D721Med (cell line): ENCODE data around the gene CSF3.
"Not testable (repeated sequence)": the region's sequence is repeated elsewhere in the genome, so short reads cannot be mapped to it uniquely, and the experiment has no call there.

Experiments used
- DNase-seq: peaks from one replicate; pipeline ENCODE4 v3.0.0; 2011; ENCODE audit warnings: low spot score; ENCODE audit not compliant: insufficient read length
- FAIRE-seq: peaks from 2 replicates; lab custom pipeline; 2011; peaks lifted over from hg19 to GRCh38; lab: Jason Lieb, UNC
- TF ChIP-seq, protein P1 (sequence below): IDR thresholded peaks from 2 replicates; pipeline ENCODE4 v1.5.1; 2012; ENCODE audit warnings: mild to moderate bottlenecking, control low read depth; ENCODE audit not compliant: insufficient read depth; ENCODE audit errors: missing control alignments

CSF3 gene

DNA sequence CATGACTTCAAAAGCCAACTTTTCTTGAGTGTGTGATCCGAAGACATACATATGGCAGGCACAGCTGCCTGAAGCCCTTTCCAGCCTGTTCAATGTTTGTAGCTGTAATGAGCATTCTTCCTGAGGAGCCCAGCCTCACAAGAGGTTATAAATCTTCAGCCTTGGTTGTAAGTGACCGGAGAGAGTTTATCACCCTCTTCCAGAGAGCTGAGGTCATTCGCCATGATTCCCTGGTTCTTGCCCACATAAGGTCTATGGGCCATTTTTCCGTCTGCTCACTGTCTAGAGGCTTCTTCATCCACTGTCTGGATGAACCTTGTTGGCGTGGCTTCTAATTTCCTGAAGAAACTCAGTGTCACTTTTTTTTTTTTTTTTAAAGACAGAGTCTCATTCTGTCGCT is 9.7 kb upstream of the CSF3 start:
- FAIRE-seq: no peak

DNA sequence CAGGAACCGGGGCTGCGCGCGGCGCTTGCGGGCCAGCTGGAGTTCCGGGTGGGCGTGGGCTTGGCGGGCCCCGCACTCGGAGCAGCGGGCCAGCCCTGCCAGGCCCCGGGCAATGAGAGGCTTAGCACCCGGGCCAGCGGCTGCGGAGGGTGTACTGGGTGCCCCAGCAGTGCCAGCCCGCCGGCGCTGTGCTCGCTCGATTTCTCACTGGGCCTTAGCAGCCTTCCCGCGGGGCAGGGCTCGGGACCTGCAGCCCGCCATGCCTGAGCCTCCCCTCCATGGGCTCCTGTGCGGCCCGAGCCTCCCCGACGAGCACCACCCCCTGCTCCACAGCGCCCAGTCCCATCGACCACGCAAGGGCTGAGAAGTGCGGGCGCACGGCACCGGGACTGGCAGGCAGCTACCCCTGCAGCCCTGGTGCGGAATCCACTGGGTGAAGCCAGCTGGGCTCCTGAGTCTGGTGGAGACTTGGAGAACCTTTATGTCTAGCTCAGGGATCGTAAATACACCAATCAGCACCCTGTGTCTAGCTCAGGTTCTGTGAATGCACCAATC is 4.2 kb upstream of the CSF3 start:
- FAIRE-seq, DNase-seq: not testable (repeated sequence)

More for the DNA sequence above, 9.7 kb upstream of the CSF3 start:
- TF ChIP-seq, protein P1, sequence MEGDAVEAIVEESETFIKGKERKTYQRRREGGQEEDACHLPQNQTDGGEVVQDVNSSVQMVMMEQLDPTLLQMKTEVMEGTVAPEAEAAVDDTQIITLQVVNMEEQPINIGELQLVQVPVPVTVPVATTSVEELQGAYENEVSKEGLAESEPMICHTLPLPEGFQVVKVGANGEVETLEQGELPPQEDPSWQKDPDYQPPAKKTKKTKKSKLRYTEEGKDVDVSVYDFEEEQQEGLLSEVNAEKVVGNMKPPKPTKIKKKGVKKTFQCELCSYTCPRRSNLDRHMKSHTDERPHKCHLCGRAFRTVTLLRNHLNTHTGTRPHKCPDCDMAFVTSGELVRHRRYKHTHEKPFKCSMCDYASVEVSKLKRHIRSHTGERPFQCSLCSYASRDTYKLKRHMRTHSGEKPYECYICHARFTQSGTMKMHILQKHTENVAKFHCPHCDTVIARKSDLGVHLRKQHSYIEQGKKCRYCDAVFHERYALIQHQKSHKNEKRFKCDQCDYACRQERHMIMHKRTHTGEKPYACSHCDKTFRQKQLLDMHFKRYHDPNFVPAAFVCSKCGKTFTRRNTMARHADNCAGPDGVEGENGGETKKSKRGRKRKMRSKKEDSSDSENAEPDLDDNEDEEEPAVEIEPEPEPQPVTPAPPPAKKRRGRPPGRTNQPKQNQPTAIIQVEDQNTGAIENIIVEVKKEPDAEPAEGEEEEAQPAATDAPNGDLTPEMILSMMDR: no peak
- DNase-seq: no peak

DNA sequence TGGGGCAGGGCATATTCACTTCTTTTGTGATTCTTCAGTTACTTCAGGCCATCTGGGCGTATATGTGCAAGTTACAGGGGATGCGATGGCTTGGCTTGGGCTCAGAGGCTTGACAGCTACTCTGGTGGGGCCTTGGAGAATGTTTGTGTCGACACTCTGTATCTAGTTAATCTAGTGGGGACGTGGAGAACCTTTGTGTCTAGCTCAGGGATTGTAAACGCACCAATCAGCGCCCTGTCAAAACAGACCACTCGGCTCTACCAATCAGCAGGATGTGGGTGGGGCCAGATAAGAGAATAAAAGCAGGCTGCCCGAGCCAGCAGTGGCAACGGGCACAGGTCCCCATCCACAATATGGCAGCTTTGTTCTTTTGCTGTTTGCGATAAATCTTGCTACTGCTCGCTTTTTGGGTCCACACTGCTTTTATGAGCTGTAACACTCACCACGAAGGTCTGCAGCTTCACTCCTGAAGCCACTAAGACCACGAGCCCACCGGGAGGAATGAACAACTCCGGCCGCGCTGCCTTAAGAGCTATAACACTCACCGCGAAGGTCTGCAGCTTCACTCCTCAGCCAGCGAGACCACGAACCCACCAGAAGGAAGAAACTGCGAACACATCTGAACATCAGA is 3.1 kb upstream of the CSF3 start:
- DNase-seq, FAIRE-seq: not testable (repeated sequence)

DNA sequence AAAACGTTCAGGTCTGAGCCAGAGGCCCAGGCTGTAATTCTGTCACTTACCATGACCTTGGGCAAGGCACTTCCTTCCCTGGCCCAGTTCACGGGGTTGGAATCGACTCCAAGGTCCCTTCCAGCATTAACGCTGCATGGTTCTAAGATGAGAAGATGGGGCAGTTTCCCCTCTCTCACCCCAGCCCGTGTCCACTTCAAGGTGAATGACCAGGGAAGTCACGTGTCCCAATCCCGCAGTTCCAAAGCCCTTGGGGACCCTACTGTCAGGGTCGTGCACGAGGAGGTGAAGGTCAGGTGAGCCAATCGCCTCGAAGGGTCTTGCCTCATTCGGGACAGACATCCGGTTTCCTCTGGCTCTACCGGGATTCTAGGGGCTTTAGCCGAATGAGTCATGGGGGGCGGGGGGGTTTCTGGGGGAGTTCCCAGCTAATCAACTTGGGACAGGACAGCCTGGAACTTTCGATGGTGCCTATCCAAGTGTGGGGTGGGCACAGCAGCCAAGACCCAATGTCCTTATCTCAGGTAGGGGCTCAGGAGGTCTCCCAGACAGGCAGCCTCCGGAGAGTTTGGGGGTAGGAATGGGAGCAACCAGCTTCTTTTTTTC is 762 bp upstream of the CSF3 start:
- TF ChIP-seq, protein P1: no peak
- DNase-seq (peak; percentile 13), FAIRE-seq (no peak)

DNA sequence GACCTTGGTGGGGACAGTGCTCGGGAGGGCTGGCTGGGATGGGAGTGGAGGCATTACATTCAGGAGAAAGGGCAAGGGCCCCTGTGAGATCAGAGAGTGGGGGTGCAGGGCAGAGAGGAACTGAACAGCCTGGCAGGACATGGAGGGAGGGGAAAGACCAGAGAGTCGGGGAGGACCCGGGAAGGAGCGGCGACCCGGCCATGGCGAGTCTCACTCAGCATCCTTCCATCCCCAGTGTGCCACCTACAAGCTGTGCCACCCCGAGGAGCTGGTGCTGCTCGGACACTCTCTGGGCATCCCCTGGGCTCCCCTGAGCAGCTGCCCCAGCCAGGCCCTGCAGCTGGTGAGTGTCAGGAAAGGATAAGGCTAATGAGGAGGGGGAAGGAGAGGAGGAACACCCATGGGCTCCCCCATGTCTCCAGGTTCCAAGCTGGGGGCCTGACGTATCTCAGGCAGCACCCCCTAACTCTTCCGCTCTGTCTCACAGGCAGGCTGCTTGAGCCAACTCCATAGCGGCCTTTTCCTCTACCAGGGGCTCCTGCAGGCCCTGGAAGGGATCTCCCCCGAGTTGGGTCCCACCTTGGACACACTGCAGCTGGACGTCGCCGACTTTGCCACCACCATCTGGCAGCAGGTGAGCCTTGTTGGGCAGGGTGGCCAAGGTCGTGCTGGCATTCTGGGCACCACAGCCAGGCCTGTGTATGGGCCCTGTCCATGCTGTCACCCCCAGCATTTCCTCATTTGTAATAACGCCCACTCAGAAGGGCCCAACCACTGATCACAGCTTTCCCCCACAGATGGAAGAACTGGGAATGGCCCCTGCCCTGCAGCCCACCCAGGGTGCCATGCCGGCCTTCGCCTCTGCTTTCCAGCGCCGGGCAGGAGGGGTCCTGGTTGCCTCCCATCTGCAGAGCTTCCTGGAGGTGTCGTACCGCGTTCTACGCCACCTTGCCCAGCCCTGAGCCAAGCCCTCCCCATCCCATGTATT is 1.1 kb downstream of the CSF3 start:
- TF ChIP-seq, protein P1: no peak
- DNase-seq (peak; percentile 14), FAIRE-seq (no peak)

DNA sequence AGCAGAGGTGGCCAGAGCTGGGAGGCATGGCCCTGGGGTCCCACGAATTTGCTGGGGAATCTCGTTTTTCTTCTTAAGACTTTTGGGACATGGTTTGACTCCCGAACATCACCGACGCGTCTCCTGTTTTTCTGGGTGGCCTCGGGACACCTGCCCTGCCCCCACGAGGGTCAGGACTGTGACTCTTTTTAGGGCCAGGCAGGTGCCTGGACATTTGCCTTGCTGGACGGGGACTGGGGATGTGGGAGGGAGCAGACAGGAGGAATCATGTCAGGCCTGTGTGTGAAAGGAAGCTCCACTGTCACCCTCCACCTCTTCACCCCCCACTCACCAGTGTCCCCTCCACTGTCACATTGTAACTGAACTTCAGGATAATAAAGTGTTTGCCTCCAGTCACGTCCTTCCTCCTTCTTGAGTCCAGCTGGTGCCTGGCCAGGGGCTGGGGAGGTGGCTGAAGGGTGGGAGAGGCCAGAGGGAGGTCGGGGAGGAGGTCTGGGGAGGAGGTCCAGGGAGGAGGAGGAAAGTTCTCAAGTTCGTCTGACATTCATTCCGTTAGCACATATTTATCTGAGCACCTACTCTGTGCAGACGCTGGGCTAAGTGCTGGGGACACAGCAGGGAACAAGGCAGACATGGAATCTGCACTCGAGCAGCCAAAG is 2.3 kb downstream of the CSF3 start:
- DNase-seq (peak; percentile 12), FAIRE-seq (no peak)
- TF ChIP-seq, protein P1: no peak

DNA sequence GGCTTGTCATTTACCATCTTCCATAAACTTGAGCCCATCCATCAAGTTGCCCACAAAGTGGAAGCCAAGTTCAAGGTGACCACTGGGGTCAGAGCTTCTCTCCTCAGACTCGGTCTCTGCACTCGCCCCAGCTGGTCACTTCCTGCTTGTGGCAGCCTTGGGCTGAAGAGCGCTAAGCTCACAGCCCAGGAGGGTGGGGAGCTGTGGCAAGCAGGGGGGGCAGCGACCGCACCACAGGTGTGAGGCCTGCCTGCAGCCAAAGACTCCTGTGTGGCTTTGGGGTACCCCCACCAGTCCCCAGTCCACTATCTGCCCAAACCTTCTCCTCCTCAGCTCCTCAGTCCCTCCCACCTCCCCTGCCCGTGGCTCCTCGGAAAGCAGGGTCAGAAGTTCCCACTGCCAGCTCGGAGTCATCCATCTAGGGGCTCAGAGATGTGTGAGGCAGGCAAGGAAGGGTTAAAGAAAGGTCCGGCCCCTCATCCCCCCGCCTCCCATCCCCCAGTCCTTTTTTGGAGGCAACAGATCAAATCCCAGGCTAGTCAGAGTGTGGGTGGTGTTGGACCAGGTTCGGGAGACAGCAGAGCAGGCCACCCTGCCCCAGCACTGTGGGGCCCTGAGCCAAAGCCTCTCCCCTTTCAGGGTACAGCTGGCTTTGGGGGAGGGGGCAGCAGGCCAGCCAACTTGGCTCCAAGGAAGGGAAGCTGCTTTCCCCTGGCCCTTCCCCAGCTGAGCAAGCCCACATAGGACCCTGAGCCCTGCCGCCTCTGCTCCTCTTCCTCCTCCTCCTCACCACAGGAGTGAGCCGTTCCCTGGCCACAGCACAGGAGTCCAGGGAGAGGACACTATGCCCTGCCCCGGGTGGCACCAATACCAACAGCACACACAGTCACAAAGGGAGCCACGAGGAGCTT is 3.2 kb downstream of the CSF3 start:
- FAIRE-seq: no peak
- TF ChIP-seq, protein P1: no peak
- DNase-seq: peak; percentile 14
